OCI-LY7 (cell line): Measurements from ENCODE around the gene REXO1.
"Not testable (repeated sequence)": the region's sequence is repeated elsewhere in the genome, so short reads cannot be mapped to it uniquely, and the experiment has no call there.

Source experiments
- CTCF ChIP-seq: fragments of 200-600 bp; sonication (generic); conservative IDR thresholded peaks from 2 replicates; pipeline ENCODE4 v1.5.1; 2014; ENCODE audit warnings: mild to moderate bottlenecking, antibody characterized with exemption, low read length, moderate library complexity, mixed read lengths
- EZH2phosphoT487 ChIP-seq: fragments of 200-600 bp; sonication (generic); IDR thresholded peaks from 2 replicates; pipeline ENCODE4 v1.6.1; 2018; ENCODE audit warnings: low read depth, borderline replicate concordance, mild to moderate bottlenecking, mixed run types, antibody characterized with exemption, low read length, moderate library complexity, mixed read lengths

GRCh38 chr19:1881393-1882088 is 33.3 kb upstream of the REXO1 start:
- TF ChIP-seq EZH2phosphoT487, CTCF: not testable (repeated sequence)
